Colonic mucosa (tissue), 4 donors: Measurements from ENCODE around the gene WDR91. TPM values are rescaled to one million over a fixed set of nuclear protein-coding genes. Genes with fewer than 3 reads are reported as not detected.

ENCODE experiments used
- DNase-seq: peaks from one replicate; pipeline ENCODE4 v3.0.0-alpha.2; 2020
- H3K27ac ChIP-seq: fragments of 200-600 bp; one replicate; pipeline ENCODE4 v1.8.0; 2021
- H3K27me3 ChIP-seq: fragments of 200-600 bp; one replicate; pipeline ENCODE4 v1.8.0; 2021
- H3K36me3 ChIP-seq: fragments of 200-600 bp; one replicate; pipeline ENCODE4 v1.8.0; 2021
- H3K4me1 ChIP-seq: fragments of 200-600 bp; one replicate; pipeline ENCODE4 v1.8.0; 2021; ENCODE audit warnings: mild to moderate bottlenecking
- H3K4me3 ChIP-seq: fragments of 200-600 bp; one replicate; pipeline ENCODE4 v1.8.0; 2021
- H3K9ac ChIP-seq, 2 donors: one replicate each; pipeline ENCODE4 v1.7.0; 2013; ENCODE audit warnings: control low read depth in 2 of 2, low read depth in 2 of 2, low read length in 2 of 2
- H3K9me3 ChIP-seq: fragments of 200-600 bp; one replicate; pipeline ENCODE4 v1.8.0; 2021
- intact Hi-C: fragments of 100-400 bp; cut with DNase I; formaldehyde crosslinking; loops from one replicate; pipeline ENCODE4 v1.14.1; 2022
- total RNA-seq, 2 donors: library from RNA; stranded (reverse); fragmentation: NEBNext Ultra II Directional in 1 of 2; extraction: Animal tissue kit (Norgen Biotek cat#: 25700) in 1 of 2; gene quantifications; one replicate each; pipeline ENCODE4 v1.2.1, GENCODE V29; 2021
- TF ChIP-seq, protein P1 (sequence below): fragments of 200-600 bp; IDR thresholded peaks from one replicate; pipeline ENCODE4 v1.8.0; 2022; ENCODE audit warnings: antibody characterized with exemption, mild to moderate bottlenecking
- donor health status: healthy.
- donor health status: DM: no; HTN: no; CAD: no.
- donor health status: DM: no; HTN: no; CAD: no.

The WDR91 gene
- total RNA-seq, 2 donors from 2014 or later = 4.8 to 6.5 TPM

- intact Hi-C loops = no loop called here
- TF ChIP-seq, protein P1, sequence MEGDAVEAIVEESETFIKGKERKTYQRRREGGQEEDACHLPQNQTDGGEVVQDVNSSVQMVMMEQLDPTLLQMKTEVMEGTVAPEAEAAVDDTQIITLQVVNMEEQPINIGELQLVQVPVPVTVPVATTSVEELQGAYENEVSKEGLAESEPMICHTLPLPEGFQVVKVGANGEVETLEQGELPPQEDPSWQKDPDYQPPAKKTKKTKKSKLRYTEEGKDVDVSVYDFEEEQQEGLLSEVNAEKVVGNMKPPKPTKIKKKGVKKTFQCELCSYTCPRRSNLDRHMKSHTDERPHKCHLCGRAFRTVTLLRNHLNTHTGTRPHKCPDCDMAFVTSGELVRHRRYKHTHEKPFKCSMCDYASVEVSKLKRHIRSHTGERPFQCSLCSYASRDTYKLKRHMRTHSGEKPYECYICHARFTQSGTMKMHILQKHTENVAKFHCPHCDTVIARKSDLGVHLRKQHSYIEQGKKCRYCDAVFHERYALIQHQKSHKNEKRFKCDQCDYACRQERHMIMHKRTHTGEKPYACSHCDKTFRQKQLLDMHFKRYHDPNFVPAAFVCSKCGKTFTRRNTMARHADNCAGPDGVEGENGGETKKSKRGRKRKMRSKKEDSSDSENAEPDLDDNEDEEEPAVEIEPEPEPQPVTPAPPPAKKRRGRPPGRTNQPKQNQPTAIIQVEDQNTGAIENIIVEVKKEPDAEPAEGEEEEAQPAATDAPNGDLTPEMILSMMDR = no peak
- Histone ChIP-seq H3K4me1 (no peaks in the 10 kb centered on the region), H3K9ac (no peak overlapping the region), H3K9me3 (no peaks in the 10 kb centered on the region), H3K4me3 (no peak overlapping the region), H3K27ac (no peak overlapping the region), H3K36me3 (no peaks in the 10 kb centered on the region), H3K27me3 (no peaks in the 10 kb centered on the region)
- no peak for DNase-seq
These were observed 14.0 kb downstream of the WDR91 start for GRCh38 chr7:135197343-135197742.

DNA sequence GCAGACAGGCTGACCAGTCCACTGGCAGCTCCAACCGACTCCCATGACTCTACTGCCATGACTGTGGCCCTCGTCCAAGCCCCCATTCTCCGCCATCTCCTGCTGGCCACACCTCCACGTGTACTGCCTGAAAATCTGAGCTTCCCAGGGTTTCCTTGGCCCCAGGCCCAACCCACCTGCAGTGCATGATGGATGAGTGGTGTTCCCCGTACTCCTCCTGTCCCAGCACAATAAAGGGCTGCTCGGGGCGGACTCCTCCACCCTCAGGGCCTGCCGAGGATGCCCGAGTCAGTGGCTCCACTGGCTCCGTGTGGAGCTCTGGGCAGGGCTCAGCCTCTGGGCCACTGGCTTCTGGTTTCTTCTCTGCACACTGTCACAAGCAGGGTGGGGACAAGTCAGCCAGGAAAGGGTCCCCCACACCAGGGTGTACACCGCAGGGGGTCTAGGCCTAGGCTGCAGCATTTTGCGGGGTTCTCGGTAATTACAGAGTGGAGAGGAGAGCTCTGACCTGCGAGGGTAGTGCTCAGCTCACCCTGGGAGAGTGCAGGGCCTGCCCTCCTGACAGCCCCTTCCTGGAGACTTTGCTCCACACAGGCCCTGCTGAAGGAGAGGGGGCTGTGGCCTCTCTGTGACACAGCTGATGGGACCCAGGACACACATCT lies 15.2 kb downstream of the WDR91 start:
- DNase-seq = no peak
- Histone ChIP-seq H3K4me3 (no peak overlapping the region), H3K9me3 (no peaks in the 10 kb centered on the region), H3K27me3 (no peaks in the 10 kb centered on the region), H3K27ac (no peak overlapping the region), H3K36me3 (no peaks in the 10 kb centered on the region), H3K9ac (no peak overlapping the region), H3K4me1 (no peaks in the 10 kb centered on the region)
- TF ChIP-seq, protein P1 = no peak
- intact Hi-C loops = no loop called here

- H3K27ac ChIP-seq = no peak overlapping the region
- no peaks in the 10 kb centered on the region for H3K4me1 ChIP-seq
- TF ChIP-seq, protein P1 = no peak
- intact Hi-C loops = no loop called here
- H3K9ac ChIP-seq = no peak overlapping the region
- no peaks in the 10 kb centered on the region for H3K9me3 ChIP-seq
- no peaks in the 10 kb centered on the region for H3K27me3 ChIP-seq
- no peaks in the 10 kb centered on the region for H3K36me3 ChIP-seq
- no peak for DNase-seq
- no peak overlapping the region for H3K4me3 ChIP-seq
These were observed 16.2 kb downstream of the WDR91 start for GRCh38 chr7:135195156-135195555.

- Histone ChIP-seq H3K4me3 (no peak overlapping the region), H3K27me3 (no peaks in the 10 kb centered on the region), H3K9ac (no peak overlapping the region), H3K4me1 (no peaks in the 10 kb centered on the region), H3K36me3 (no peaks in the 10 kb centered on the region), H3K27ac (no peak overlapping the region), H3K9me3 (no peaks in the 10 kb centered on the region)
- intact Hi-C loops = no loop called here
- TF ChIP-seq, protein P1 = no peak
- no peak for DNase-seq
These were observed 16.7 kb downstream of the WDR91 start for GRCh38 chr7:135194494-135195095.

- no peak overlapping the region for H3K27ac ChIP-seq
- H3K36me3 ChIP-seq = no peaks in the 10 kb centered on the region
- H3K4me1 ChIP-seq = no peaks in the 10 kb centered on the region
- H3K27me3 ChIP-seq = no peaks in the 10 kb centered on the region
- H3K9ac ChIP-seq = no peak overlapping the region
- TF ChIP-seq, protein P1 = no peak
- intact Hi-C loops = no loop called here
- no peak for DNase-seq
- H3K4me3 ChIP-seq = no peak overlapping the region
- H3K9me3 ChIP-seq = no peaks in the 10 kb centered on the region
These were observed 17.7 kb downstream of the WDR91 start for GRCh38 chr7:135193615-135194081.
